ENCODE data around the gene TMEM37.

- no peak for TF ChIP-seq MXI1 (IDR thresholded peaks at IDR 0.05; ENCODE audit: low read depth, low read length)
- no peak for TF ChIP-seq JUND (IDR thresholded peaks at IDR 0.05)
- TF ChIP-seq EP300 (IDR thresholded peaks at IDR 0.05; ENCODE audit: borderline replicate concordance in 1 of 2, low read depth in 1 of 2, low read length in 1 of 2): no peak
- TF ChIP-seq CTCF (IDR thresholded peaks at IDR 0.05): no peak
- no peak for TF ChIP-seq POLR2AphosphoS5 (IDR thresholded peaks at IDR 0.05; ENCODE audit: low read depth, low read length)
- no peak for TF ChIP-seq RAD21 (IDR thresholded peaks at IDR 0.05; ENCODE audit: low read length)
Measured at GRCh38 chr2:119438128-119438656, 6.5 kb downstream of the TMEM37 start.

Measured in SK-N-SH (cell line).